AG04450 (cell line): ENCODE results near the gene SLX9. TPM values are rescaled to one million over a fixed set of nuclear protein-coding genes. Genes with fewer than 3 reads are reported as not detected.

Source experiments
- CTCF ChIA-PET: fragments of 300-600, 350-600 bp; formaldehyde crosslinking; extraction: SDS; loops from one replicate; lab custom pipeline; 2022; ENCODE audit warnings: antibody characterized with exemption, inconsistent platforms; lab: Charles Lee
- POLR2A ChIA-PET: fragments of 350-600 bp; formaldehyde crosslinking; extraction: SDS; loops from one replicate; lab custom pipeline; 2021; ENCODE audit warnings: antibody characterized with exemption, inconsistent platforms; lab: Yijun Ruan, JAX
- DNase-seq: peaks from one replicate; pipeline ENCODE4 v3.0.0-alpha.2; 2011; ENCODE audit warnings: low read depth, low spot score
- H3K27ac ChIP-seq: one replicate; pipeline ENCODE4 v1.5.1; 2012; ENCODE audit warnings: low read depth, low read length, control low read depth
- H3K27me3 ChIP-seq: one replicate; pipeline ENCODE4 v1.6.0; 2012; ENCODE audit warnings: low read length; ENCODE audit not compliant: control insufficient read depth, insufficient read depth
- H3K4me3 ChIP-seq: 2 replicates; pipeline ENCODE4 v1.5.1; 2011; ENCODE audit warnings: mild to moderate bottlenecking, low read depth, low read length, control low read depth
- H3K9me3 ChIP-seq: 2 replicates; pipeline ENCODE4 v1.5.1; 2012; ENCODE audit warnings: low read length; ENCODE audit not compliant: control insufficient read depth, insufficient read depth
- CTCF ChIP-seq: IDR thresholded peaks from 2 replicates; pipeline ENCODE4 v1.5.1; 2011; ENCODE audit warnings: low read depth, low read length, control low read depth, inconsistent platforms
- polyA plus RNA-seq: library from polyadenylated mRNA; depleted of rRNA; stranded (reverse); fragments of >200 nt; gene quantifications from 2 replicates; pipeline ENCODE4 v1.2.3, GENCODE V29; 2011

Gene SLX9
- polyA plus RNA-seq, 1 experiment = 11.4 TPM

- no peak for DNase-seq
- ChIA-PET POLR2A (interaction anchor here (1.3 kb wide), 1 partner anchor 81 kb away, joined by 11 read pairs; no protein-coding TSS in a partner anchor), CTCF (interaction anchor here (0.6 to 2.1 kb wide), 3 partner anchors 20 to 167 kb away, joined by 3 to 7 read pairs (median 3); no protein-coding TSS in a partner anchor)
- TF ChIP-seq CTCF = no peak
- Histone ChIP-seq H3K27ac (peak overlapping the region; percentile 31), H3K4me3 (no peak overlapping the region), H3K9me3 (peaks cover 17% of the 10 kb centered on the region), H3K27me3 (no peaks in the 10 kb centered on the region)
These were observed 30.3 kb downstream of the SLX9 start for GRCh38 chr21:44969931-44970755.

- Histone ChIP-seq H3K9me3 (peaks cover 8% of the 10 kb centered on the region), H3K4me3 (no peak overlapping the region), H3K27ac (peak overlapping the region; percentile 31), H3K27me3 (no peaks in the 10 kb centered on the region)
- no peak for DNase-seq
- ChIA-PET POLR2A (interaction anchor here (0.6 kb wide), 1 partner anchor 230 kb away, joined by 3 read pairs; no protein-coding TSS in a partner anchor), CTCF (interaction anchor here (1.4 to 2.1 kb wide), 2 partner anchors 21 to 166 kb away, joined by 3 to 7 read pairs; no protein-coding TSS in a partner anchor)
- TF ChIP-seq CTCF = no peak
These were observed 31.2 kb downstream of the SLX9 start for GRCh38 chr21:44970766-44971671.

DNA sequence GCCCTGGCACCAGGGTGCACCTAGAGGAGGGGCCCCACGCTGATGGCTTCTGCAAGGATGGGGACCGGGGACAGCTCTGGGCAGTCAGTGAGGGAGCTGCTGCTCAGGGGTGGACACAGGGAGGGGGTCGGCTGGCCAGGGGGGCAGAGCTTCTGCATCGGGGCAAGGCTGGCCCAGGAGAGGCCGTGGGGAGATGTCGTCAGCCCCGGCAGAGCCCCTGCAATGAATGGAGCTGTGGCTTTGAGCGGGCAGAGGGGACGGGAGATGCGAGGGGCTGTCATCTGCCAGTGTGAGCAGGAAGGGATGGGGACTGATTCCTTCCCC, 31.8 kb downstream of the SLX9 start:
- Histone ChIP-seq H3K27me3 (no peaks in the 10 kb centered on the region), H3K27ac (no peak overlapping the region), H3K4me3 (no peak overlapping the region), H3K9me3 (peaks cover 2% of the 10 kb centered on the region; the same call in 1 of the 2 replicates)
- no peak for DNase-seq
- ChIA-PET CTCF (interaction anchor here (1.3 kb wide), 1 partner anchor 22 kb away, joined by 4 read pairs; no protein-coding TSS in a partner anchor), POLR2A (no interaction called here)
- TF ChIP-seq CTCF = no peak

- no peak overlapping the region for H3K4me3 ChIP-seq
- H3K27me3 ChIP-seq = no peaks in the 10 kb centered on the region
- ChIA-PET CTCF (interaction anchor here (1.3 kb wide), 1 partner anchor 22 kb away, joined by 4 read pairs; no protein-coding TSS in a partner anchor), POLR2A (interaction anchor here (1.0 kb wide), 1 partner anchor 10 kb away, joined by 3 read pairs; no protein-coding TSS in a partner anchor)
- no peak for TF ChIP-seq CTCF
- no peak for DNase-seq
- H3K27ac ChIP-seq = no peak overlapping the region
- no peaks in the 10 kb centered on the region; the same call in 1 of the 2 replicates for H3K9me3 ChIP-seq
These were observed 32.5 kb downstream of the SLX9 start for GRCh38 chr21:44972301-44972814.
